ENCODE results near the gene KCNF1. TPM values are rescaled to one million over a fixed set of nuclear protein-coding genes. Genes with fewer than 3 reads are reported as not detected.

The KCNF1 gene, protein sequence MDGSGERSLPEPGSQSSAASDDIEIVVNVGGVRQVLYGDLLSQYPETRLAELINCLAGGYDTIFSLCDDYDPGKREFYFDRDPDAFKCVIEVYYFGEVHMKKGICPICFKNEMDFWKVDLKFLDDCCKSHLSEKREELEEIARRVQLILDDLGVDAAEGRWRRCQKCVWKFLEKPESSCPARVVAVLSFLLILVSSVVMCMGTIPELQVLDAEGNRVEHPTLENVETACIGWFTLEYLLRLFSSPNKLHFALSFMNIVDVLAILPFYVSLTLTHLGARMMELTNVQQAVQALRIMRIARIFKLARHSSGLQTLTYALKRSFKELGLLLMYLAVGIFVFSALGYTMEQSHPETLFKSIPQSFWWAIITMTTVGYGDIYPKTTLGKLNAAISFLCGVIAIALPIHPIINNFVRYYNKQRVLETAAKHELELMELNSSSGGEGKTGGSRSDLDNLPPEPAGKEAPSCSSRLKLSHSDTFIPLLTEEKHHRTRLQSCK
- total RNA-seq = not detected
- polyA plus RNA-seq = not detected
- not detected for total RNA-seq

DNA sequence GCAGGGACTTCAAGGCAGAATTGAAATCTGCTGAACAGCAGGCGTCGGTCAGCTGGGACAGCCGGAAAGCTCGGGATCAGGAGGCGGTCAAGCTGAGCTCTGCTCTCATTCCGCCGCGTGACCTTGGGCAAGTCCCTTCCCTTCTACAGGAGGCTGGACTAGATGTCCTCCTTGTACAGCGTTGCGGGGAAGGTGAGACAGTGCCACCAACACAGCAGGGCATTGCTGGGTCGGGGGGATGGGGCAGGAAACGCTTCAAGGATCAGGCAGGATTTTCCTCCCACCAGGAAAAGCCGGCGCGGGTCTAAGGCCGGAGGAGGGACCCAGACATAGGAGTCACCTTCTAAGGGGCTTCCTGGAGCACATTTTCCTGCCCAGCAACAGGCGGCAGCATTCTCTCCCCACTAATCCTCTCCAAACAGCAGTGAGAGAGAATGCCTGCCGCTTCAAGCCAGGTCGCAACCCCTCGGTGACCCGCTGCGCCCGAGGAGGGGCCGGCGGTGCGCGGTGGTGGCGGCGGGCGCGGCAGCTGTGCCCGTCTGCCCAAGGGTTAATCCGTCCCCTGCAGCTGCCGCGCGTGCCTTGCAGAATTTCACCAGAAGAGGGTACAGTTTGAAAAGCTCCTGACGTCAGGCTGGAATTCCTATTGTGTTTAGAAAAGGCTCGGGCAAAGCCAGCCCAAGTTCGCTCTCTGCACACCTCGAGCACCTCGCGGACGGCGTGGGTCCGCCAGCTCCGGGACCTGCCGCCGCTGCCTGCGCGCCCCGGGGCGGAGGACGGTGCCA, at the start of gene KCNF1:
TSS of gene KCNF1 (plus strand) at position 644 of the 785 bp plus-strand sequence. CDS start 493 bp downstream, outside the sequence.
- Mint-ChIP-seq H3K4me3 (peak within 1 kb of the TSS in 8 of 10 donors; percentile 8 to 81 (median 48)), H3K27me3 (peaks cover 36 to 46% (median 42%) of the 10 kb centered on the region in 5 donors), H3K36me3 (peaks cover 0 to 3% (median 0%) of the 10 kb centered on the region in 5 donors), H3K4me1 (peaks cover 0 to 20% (median 5%) of the 10 kb centered on the region in 7 donors), H3K27ac (peak within 1 kb of the TSS in 1 of 9 donors; percentile 1), H3K9me3 (peaks cover 0 to 2% (median 0%) of the 10 kb centered on the region in 11 donors)
- Histone ChIP-seq H3K27me3 (ENCODE audit: control insufficient read depth in 2 of 2, insufficient read depth in 2 of 2, low read length in 2 of 2) (no peaks in the 10 kb centered on the region), H3K4me3 (ENCODE audit: low read length) (no peak within 1 kb of the TSS), H3K4me1 (ENCODE audit: control insufficient read depth in 2 of 2, insufficient read depth in 2 of 2, low read length in 2 of 2) (no peaks in the 10 kb centered on the region), H3K9me3 (ENCODE audit: control insufficient read depth in 2 of 3, low read length in 3 of 3) (no peaks in the 10 kb centered on the region), H3K27ac (ENCODE audit: low read depth, low read length) (no peak within 1 kb of the TSS), H3K36me3 (ENCODE audit: control insufficient read depth in 2 of 3, insufficient read depth in 3 of 3, low read length in 3 of 3) (no peaks in the 10 kb centered on the region)
- DNase-seq (no peak), ATAC-seq (no peak)
- ChIA-PET POLR2A (no interaction called here), CTCF (no interaction called here)
- intact Hi-C loops (cut with micrococcal nuclease) = loop anchor here in 1 of 2 donors (5.0 kb wide), 1 partner anchor 79 kb away; no protein-coding TSS in a partner anchor

DNA sequence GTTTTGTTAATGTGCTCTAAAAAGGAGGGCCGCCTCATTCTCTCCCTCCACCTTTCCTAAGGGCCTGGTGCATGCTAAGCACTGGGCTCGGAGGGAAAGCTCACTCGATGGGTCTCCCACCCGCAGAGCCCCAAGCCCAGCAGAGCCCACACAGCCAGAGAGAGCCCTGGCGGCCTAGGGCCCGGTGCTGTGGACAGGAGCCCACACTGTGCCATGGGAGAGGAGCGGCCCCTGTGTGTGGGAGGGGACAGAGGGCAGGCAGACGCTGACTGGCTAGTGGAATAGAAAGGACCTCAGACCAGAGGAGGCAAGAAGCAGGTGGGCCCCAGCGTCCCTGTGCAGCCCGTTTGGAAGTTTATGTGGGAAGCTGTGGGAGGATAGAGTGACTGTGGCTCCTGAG, 49.4 kb upstream of the KCNF1 start:
- peaks cover 0 to 42% (median 11%) of the 10 kb centered on the region in 5 donors for H3K27me3 Mint-ChIP-seq
- no peaks in the 10 kb centered on the region for H3K9me3 Mint-ChIP-seq
- intact Hi-C loops (cut with micrococcal nuclease) = no loop called here
- CTCF ChIA-PET = no interaction called here
- ATAC-seq (no peak), DNase-seq (no peak)
- H3K4me3 ChIP-seq (ENCODE audit: low read length) = no peak overlapping the region
- H3K27ac Mint-ChIP-seq = no peak overlapping the region
- no peak overlapping the region for H3K27ac ChIP-seq (ENCODE audit: low read depth, low read length)
- POLR2A ChIA-PET = no interaction called here
- no peaks in the 10 kb centered on the region for H3K36me3 ChIP-seq (ENCODE audit: control insufficient read depth in 2 of 3, insufficient read depth in 3 of 3, low read length in 3 of 3)
- no peaks in the 10 kb centered on the region for H3K9me3 ChIP-seq (ENCODE audit: control insufficient read depth in 2 of 3, low read length in 3 of 3)
- H3K4me1 Mint-ChIP-seq = peaks cover 13 to 59% (median 35%) of the 10 kb centered on the region in 7 donors
- peaks cover 13 to 15% of the 10 kb centered on the region in 2 donors for H3K4me1 ChIP-seq (ENCODE audit: control insufficient read depth in 2 of 2, insufficient read depth in 2 of 2, low read length in 2 of 2)
- H3K4me3 Mint-ChIP-seq = no peak overlapping the region
- no peaks in the 10 kb centered on the region for H3K36me3 Mint-ChIP-seq
- peaks cover 0 to 3% of the 10 kb centered on the region in 2 donors for H3K27me3 ChIP-seq (ENCODE audit: control insufficient read depth in 2 of 2, insufficient read depth in 2 of 2, low read length in 2 of 2)

DNA sequence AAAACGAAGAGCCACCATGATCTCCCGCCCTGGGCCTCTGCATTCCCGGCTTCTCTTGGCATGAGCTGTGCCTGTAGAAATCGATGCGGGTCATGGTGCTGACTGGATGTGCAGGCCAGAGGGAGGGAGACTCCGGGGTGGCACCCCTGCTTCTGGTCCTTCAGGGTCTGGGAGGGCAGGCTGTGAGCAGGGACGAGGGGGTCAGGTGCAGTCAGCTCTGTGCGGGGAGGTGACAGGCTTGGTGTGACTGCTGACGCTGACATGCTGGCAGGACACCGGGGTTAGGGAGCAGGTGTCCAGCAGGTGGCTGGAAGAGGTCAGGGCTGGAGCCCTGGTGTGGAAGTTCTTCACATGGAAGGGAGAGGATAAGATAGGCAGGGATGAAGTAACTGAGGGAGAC, 48.7 kb upstream of the KCNF1 start:
- peaks cover 13 to 15% of the 10 kb centered on the region in 2 donors for H3K4me1 ChIP-seq (ENCODE audit: control insufficient read depth in 2 of 2, insufficient read depth in 2 of 2, low read length in 2 of 2)
- no peak for ATAC-seq

DNA sequence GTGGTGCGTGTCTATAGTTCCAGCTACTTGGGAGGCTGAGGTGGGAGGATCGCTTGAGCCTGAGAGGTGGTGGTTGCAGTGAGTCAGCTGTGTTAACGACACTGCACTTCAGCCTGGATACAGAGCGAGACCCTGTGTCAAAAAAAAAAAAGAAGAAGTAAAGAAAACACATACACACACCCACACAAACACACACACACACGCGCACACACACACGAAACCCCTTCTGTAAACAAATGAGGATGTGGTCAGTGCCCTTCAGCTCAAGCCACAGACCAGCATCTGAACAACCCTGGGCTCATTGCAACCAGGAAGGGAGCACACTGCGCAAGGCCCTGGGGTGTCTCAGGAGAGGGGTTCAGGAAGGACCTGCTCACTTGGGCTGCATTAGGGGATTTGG, 47.9 kb upstream of the KCNF1 start:
- Mint-ChIP-seq H3K27me3 (peaks cover 0 to 45% (median 11%) of the 10 kb centered on the region in 5 donors), H3K9me3 (no peaks in the 10 kb centered on the region), H3K36me3 (no peaks in the 10 kb centered on the region), H3K27ac (peak overlapping the region in 3 of 9 donors; percentile 32 to 78 (median 46)), H3K4me1 (peaks cover 13 to 59% (median 35%) of the 10 kb centered on the region in 7 donors), H3K4me3 (peak overlapping the region in 6 of 10 donors; percentile 34 to 78 (median 50))
- DNase-seq (no peak), ATAC-seq (peak; percentile 81)
- Histone ChIP-seq H3K27ac (ENCODE audit: low read depth, low read length) (no peak overlapping the region), H3K4me3 (ENCODE audit: low read length) (no peak overlapping the region), H3K9me3 (ENCODE audit: control insufficient read depth in 2 of 3, low read length in 3 of 3) (no peaks in the 10 kb centered on the region), H3K27me3 (ENCODE audit: control insufficient read depth in 2 of 2, insufficient read depth in 2 of 2, low read length in 2 of 2) (peaks cover 0 to 3% of the 10 kb centered on the region in 2 donors), H3K36me3 (ENCODE audit: control insufficient read depth in 2 of 3, insufficient read depth in 3 of 3, low read length in 3 of 3) (no peaks in the 10 kb centered on the region), H3K4me1 (ENCODE audit: control insufficient read depth in 2 of 2, insufficient read depth in 2 of 2, low read length in 2 of 2) (peaks cover 13 to 15% of the 10 kb centered on the region in 2 donors)
- intact Hi-C loops (cut with micrococcal nuclease) = no loop called here
- CTCF ChIA-PET = no interaction called here
- POLR2A ChIA-PET = no interaction called here

More for the DNA sequence above, 48.7 kb upstream of the KCNF1 start:
- Mint-ChIP-seq H3K27ac (peak overlapping the region in 1 of 9 donors; percentile 48), H3K4me1 (peaks cover 13 to 59% (median 35%) of the 10 kb centered on the region in 7 donors), H3K36me3 (no peaks in the 10 kb centered on the region), H3K4me3 (peak overlapping the region in 2 of 10 donors; percentile 38 to 60), H3K9me3 (no peaks in the 10 kb centered on the region), H3K27me3 (peaks cover 0 to 44% (median 11%) of the 10 kb centered on the region in 5 donors)
- H3K9me3 ChIP-seq (ENCODE audit: control insufficient read depth in 2 of 3, low read length in 3 of 3) = no peaks in the 10 kb centered on the region
- H3K36me3 ChIP-seq (ENCODE audit: control insufficient read depth in 2 of 3, insufficient read depth in 3 of 3, low read length in 3 of 3) = no peaks in the 10 kb centered on the region
- H3K27me3 ChIP-seq (ENCODE audit: control insufficient read depth in 2 of 2, insufficient read depth in 2 of 2, low read length in 2 of 2) = peaks cover 0 to 3% of the 10 kb centered on the region in 2 donors
- POLR2A ChIA-PET = no interaction called here
- DNase-seq = no peak
- H3K27ac ChIP-seq (ENCODE audit: low read depth, low read length) = no peak overlapping the region
- intact Hi-C loops (cut with micrococcal nuclease) = no loop called here
- H3K4me3 ChIP-seq (ENCODE audit: low read length) = no peak overlapping the region
- CTCF ChIA-PET = no interaction called here

DNA sequence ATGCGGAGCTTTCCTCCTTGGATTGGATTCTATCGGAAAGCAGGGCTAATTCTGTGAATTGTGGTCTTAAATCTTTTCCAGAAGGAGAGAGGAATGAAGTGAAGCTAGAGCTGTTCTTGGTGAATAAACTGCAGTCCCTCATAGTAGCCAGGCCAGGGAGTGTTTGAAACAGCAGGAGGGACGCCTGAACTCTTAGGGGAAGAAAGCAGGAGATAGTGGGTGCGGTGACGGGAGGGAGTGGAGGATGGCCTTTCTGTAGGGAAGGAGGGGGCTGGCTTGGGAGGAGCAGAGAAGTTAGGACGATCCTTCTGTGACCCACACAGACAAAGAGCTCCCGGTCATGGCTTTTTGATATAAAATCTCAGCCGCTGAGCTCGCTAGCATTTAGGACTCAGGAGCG, 47.5 kb upstream of the KCNF1 start:
- peaks cover 13 to 15% of the 10 kb centered on the region in 2 donors for H3K4me1 ChIP-seq (ENCODE audit: control insufficient read depth in 2 of 2, insufficient read depth in 2 of 2, low read length in 2 of 2)

More for the DNA sequence above, 47.5 kb upstream of the KCNF1 start:
- Mint-ChIP-seq H3K4me1 (peaks cover 13 to 59% (median 35%) of the 10 kb centered on the region in 7 donors), H3K27me3 (peaks cover 0 to 45% (median 11%) of the 10 kb centered on the region in 5 donors), H3K4me3 (peak overlapping the region in 7 of 10 donors; percentile 34 to 78 (median 52)), H3K27ac (peak overlapping the region in 3 of 9 donors; percentile 32 to 78 (median 46)), H3K36me3 (no peaks in the 10 kb centered on the region), H3K9me3 (no peaks in the 10 kb centered on the region)
- POLR2A ChIA-PET = no interaction called here
- intact Hi-C loops (cut with micrococcal nuclease) = no loop called here
- no peak for ATAC-seq
- CTCF ChIA-PET = interaction anchor here (0.7 kb wide), 1 partner anchor 9 kb away, joined by 3 read pairs; no protein-coding TSS in a partner anchor
- H3K9me3 ChIP-seq (ENCODE audit: control insufficient read depth in 2 of 3, low read length in 3 of 3) = no peaks in the 10 kb centered on the region
- H3K36me3 ChIP-seq (ENCODE audit: control insufficient read depth in 2 of 3, insufficient read depth in 3 of 3, low read length in 3 of 3) = no peaks in the 10 kb centered on the region
- H3K27ac ChIP-seq (ENCODE audit: low read depth, low read length) = no peak overlapping the region
- no peak overlapping the region for H3K4me3 ChIP-seq (ENCODE audit: low read length)
- no peak for DNase-seq
- H3K27me3 ChIP-seq (ENCODE audit: control insufficient read depth in 2 of 2, insufficient read depth in 2 of 2, low read length in 2 of 2) = peaks cover 0 to 3% of the 10 kb centered on the region in 2 donors

Data from naive thymus-derived CD4-positive, alpha-beta T cell (primary cell).